Peyer's patch (tissue), 4 donors: ENCODE results near the gene SEMA4C. TPM values are rescaled to one million over a fixed set of nuclear protein-coding genes. Genes with fewer than 3 reads are reported as not detected.

ENCODE experiments used
- DNase-seq, 3 donors: peaks; one replicate each; pipeline ENCODE4 v3.0.0-alpha.2; 2017 to 2019
- H3K27ac ChIP-seq, 4 donors: fragments of 200-600 bp; sonication (generic); one replicate each; pipeline ENCODE4 v1.5.1; 2016 to 2019
- H3K27me3 ChIP-seq, 2 donors: fragments of 200-600 bp; sonication (generic); one replicate each; pipeline ENCODE4 v1.5.1; 2019
- H3K36me3 ChIP-seq, 3 donors: fragments of 200-600 bp; sonication (generic); one replicate each; pipeline ENCODE4 v1.5.1; 2016 to 2019
- H3K4me1 ChIP-seq, 4 donors: fragments of 200-600 bp; sonication (generic); one replicate each; pipeline ENCODE4 v1.5.1; 2016 to 2019
- H3K4me3 ChIP-seq, 4 donors: fragments of 200-600 bp; sonication (generic); 1 replicate in 3 of 4; 2 replicates in 1 of 4; pipeline ENCODE4 v1.5.1; 2016 to 2019; ENCODE audit warnings: mild to moderate bottlenecking in 1 of 4
- H3K9me3 ChIP-seq, 4 donors: fragments of 200-600 bp; sonication (generic); one replicate each; pipeline ENCODE4 v1.5.1; 2016 to 2019; ENCODE audit warnings: mild to moderate bottlenecking in 1 of 4
- POLR2A ChIP-seq, 2 donors: fragments of 450-650 bp; IDR thresholded peaks; one replicate each; pipeline ENCODE4 v1.5.1; 2017; ENCODE audit warnings: antibody characterized with exemption in 2 of 2, mild to moderate bottlenecking in 2 of 2, moderate library complexity in 2 of 2
- total RNA-seq, 4 donors: library from RNA; depleted of rRNA; stranded (reverse); fragments of >200 nt; gene quantifications; one replicate each; pipeline ENCODE4 v1.1.0, GENCODE V29; 2016
- TF ChIP-seq, protein P1 (sequence below), 6 experiments: fragments of 450-650 bp in 4 of 6; fragments of 200-600 bp in 2 of 6; sonication (generic) in 1 of 6; IDR thresholded peaks; one replicate each; pipeline ENCODE4 v1.5.1; 2017 to 2019; ENCODE audit warnings: antibody characterized with exemption in 6 of 6, mild to moderate bottlenecking in 3 of 6, moderate library complexity in 1 of 6

Gene SEMA4C
- total RNA-seq, 4 donors from 2014 or later, result 4.2 to 19.0 (median 13.9) TPM

DNA sequence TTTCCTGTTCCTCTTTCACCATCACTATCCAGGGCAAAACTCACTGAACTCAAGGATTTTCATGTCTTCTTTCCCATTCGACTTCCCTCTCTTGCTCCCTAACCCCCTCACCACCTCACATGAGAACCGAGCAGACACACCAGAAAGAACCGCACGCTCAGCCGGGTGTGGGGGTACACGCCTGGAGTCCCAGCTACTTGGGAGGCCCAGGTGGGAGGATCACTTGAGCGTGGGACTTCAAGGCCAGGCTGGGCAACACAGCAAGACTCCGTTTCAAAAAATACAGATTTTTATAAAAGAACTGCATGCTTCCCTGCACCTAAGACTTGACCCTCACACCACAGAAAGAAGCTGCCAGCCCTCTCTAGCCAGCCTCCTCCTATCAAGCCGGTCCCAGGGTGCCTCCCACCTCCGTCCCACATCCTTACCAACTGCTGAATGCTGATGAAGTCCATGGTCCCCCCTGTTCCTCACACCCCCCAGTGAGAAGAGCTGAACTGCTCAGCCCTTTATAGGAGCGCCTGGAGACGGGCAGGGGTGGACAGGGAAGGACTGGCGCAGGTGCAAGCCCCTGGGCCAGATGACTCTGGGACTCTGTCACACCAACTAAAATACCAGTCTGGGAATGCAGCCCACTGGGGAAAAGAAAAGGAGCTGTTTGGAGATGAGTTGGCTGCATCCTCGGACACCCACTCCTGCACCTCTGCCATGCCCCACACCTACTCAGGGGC, 26.2 kb downstream of the SEMA4C start, which contains the start of gene ANKRD23:
Gene ANKRD23 (minus strand): TSS at position 484 of the 731 bp plus-strand sequence. CDS start 29 bp downstream, at position 455.
- Histone ChIP-seq H3K4me3 (no peak within 1 kb of the TSS), H3K27me3 (no peaks in the 10 kb centered on the region), H3K4me1 (peaks cover 0 to 14% (median 6%) of the 10 kb centered on the region in 4 donors), H3K9me3 (no peaks in the 10 kb centered on the region), H3K27ac (no peak within 1 kb of the TSS), H3K36me3 (peaks cover 0 to 24% (median 0%) of the 10 kb centered on the region in 3 donors)
- DNase-seq, result no peak
- TF ChIP-seq, protein P1, sequence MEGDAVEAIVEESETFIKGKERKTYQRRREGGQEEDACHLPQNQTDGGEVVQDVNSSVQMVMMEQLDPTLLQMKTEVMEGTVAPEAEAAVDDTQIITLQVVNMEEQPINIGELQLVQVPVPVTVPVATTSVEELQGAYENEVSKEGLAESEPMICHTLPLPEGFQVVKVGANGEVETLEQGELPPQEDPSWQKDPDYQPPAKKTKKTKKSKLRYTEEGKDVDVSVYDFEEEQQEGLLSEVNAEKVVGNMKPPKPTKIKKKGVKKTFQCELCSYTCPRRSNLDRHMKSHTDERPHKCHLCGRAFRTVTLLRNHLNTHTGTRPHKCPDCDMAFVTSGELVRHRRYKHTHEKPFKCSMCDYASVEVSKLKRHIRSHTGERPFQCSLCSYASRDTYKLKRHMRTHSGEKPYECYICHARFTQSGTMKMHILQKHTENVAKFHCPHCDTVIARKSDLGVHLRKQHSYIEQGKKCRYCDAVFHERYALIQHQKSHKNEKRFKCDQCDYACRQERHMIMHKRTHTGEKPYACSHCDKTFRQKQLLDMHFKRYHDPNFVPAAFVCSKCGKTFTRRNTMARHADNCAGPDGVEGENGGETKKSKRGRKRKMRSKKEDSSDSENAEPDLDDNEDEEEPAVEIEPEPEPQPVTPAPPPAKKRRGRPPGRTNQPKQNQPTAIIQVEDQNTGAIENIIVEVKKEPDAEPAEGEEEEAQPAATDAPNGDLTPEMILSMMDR (IDR thresholded peaks at IDR 0.05), result no peak

DNA sequence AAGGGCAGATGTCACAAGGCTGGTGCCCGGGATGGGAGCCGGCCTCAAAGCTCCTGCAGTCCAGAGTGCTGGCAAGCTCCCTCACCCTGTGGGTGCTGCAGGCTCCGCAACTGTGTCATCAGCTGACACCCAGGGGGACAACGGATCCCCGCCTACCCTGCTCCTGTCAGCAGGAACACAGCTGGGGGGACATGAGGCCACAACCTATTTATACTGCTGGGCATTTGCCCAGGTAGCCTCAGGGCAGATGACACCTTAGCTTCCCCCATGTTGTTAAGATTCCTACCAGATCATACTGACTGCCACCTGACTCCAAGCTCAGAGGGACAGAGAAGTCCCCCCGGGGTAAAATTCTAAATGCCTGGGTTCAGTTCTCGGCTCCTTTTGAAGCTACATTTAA, 27.3 kb downstream of the SEMA4C start:
- H3K36me3 ChIP-seq, result peaks cover 0 to 22% (median 0%) of the 10 kb centered on the region in 3 donors
- no peaks in the 10 kb centered on the region for H3K27me3 ChIP-seq
- H3K4me1 ChIP-seq, result peaks cover 0 to 14% (median 6%) of the 10 kb centered on the region in 4 donors
- no peak for DNase-seq
- H3K9me3 ChIP-seq, result no peaks in the 10 kb centered on the region
- no peak overlapping the region for H3K4me3 ChIP-seq
- TF ChIP-seq, protein P1 (IDR thresholded peaks at IDR 0.05), result no peak
- TF ChIP-seq POLR2A (IDR thresholded peaks at IDR 0.05), result no peak
- no peak overlapping the region for H3K27ac ChIP-seq

DNA sequence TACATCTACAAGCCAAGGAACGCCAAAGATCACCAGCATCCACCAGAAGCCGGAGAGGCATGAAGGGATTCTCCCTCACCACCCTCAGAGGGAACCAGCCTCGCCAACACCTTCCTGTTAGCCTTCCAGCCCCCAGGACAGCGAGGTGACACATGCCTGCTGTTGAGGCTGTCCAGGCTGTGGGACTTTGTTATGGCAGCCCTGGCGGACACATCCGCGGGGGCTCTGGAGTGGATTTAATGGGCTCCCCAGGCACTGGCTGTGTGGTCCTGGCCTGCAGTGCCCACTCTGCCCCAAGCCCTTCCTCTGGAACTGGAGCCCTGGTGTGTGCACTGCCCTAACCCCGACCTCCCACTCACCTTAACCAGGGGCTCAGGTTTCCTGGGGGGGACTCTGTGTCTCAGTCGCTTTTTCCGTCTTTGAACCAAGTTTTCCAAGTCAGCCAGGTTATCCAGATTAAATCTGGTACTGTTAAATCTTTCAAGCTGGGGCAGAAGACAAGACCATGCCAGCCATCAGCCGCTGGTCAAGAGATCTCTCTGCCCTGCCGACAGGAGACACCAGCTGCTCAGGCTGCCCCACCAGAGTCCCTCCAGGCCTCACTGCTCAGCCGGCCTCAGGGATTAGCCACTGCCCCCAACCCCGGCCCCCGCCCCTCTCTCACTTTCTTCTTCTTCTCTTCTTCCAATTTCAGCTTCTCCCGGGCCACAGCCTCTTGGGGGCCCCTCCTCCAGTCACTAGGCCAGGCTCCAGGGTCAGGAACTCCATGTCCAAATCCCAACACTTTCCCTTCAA, 28.0 kb downstream of the SEMA4C start:
- peak in 1 of 3 donors; percentile 43 for DNase-seq
- no peak for TF ChIP-seq POLR2A (IDR thresholded peaks at IDR 0.05)
- TF ChIP-seq, protein P1 (IDR thresholded peaks at IDR 0.05), result no peak
- H3K9me3 ChIP-seq, result no peaks in the 10 kb centered on the region
- peaks cover 0 to 14% (median 6%) of the 10 kb centered on the region in 4 donors for H3K4me1 ChIP-seq
- H3K27ac ChIP-seq, result no peak overlapping the region
- no peak overlapping the region for H3K4me3 ChIP-seq
- no peaks in the 10 kb centered on the region for H3K27me3 ChIP-seq
- peaks cover 0 to 21% (median 0%) of the 10 kb centered on the region in 3 donors for H3K36me3 ChIP-seq

DNA sequence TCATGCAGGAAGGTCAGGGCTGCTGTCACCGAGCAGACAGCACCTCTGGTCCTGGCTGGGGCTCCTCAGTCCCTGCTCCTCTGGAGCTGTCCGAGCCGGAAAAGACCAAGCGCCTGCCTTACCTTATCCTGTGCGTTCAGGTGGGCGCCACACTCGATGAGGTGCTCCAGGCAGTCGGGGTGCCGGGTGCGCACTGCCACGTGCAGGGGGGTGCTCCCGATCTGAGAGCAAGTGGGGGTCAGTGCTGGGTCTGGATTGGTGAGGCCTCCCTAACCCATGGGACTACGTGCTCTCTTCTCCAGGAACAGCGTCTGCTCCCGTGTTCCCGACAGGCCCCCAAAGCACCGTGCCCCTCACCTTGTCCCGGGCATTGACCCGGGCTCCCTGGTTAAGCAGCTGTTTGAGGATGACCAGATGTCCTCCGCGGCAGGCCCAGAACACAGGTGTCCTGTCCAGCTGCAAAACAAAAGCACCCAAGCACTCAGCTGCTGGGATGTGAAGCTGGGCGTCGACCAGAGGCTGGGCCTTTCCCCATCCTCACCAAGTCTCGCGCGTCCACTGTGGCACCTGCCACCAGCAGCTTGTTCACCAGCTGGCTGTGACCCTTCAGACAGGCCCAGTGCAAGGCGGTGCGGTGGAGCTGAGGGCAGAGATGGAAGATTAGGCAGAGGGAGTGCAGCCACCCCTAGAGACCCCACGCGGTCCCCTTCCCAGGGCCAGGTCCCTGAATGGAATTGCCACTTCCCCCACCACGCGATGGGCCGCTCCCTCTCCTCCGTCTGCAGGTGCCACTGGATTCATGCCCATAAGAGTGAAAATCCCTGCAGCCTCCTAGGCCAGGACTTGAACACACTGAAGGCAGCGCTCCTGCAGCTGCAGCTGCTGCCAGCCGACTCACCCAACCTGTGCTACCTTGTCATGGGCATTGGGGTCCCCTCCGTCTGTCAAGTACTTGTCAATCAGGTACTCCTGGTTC, 29.7 kb downstream of the SEMA4C start:
- Histone ChIP-seq H3K27ac (peak overlapping the region in 1 of 4 donors; percentile 71), H3K4me3 (peak overlapping the region in 1 of 4 donors; percentile 41), H3K36me3 (peaks cover 0 to 24% (median 0%) of the 10 kb centered on the region in 3 donors), H3K27me3 (no peaks in the 10 kb centered on the region), H3K4me1 (peaks cover 0 to 14% (median 6%) of the 10 kb centered on the region in 4 donors), H3K9me3 (no peaks in the 10 kb centered on the region)
- no peak for DNase-seq
- TF ChIP-seq POLR2A (IDR thresholded peaks at IDR 0.05), result no peak

DNA sequence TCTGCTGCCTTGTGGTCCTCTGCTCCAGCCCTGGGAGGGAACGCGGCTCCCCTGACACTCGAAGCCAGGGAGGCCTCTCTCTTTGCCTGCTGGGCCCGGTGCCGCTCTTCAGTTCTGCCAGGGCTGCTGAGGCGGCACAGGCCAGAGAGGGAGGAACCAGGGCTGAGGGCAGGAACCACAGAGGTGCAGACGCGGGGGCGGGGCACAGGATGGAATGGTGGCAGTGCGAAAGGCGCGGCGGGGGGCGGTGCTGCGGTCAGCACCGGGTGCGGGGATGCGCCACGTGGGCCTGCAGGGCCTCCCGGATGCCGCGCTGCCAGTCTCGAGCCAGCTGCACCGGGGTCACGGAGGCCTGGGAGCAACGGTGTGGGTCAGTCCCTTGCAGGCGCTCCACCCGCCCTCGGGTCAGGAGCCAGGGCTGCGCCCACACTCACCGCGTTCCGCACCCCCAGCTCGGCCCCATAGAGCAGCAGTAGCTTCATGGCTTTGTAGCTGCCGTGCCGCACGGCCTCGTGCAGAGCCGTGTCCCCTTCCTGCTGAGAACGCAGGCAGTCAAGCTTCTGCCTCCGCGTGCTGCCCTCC, 30.5 kb downstream of the SEMA4C start:
- no peak for TF ChIP-seq POLR2A (IDR thresholded peaks at IDR 0.05)
- DNase-seq, result peak; percentile 63 to 97 (median 95)
- H3K4me3 ChIP-seq, result peak overlapping the region; percentile 13 to 41 (median 22)
- peaks cover 0 to 14% (median 6%) of the 10 kb centered on the region in 4 donors for H3K4me1 ChIP-seq
- peak overlapping the region in 2 of 4 donors; percentile 4 to 71 for H3K27ac ChIP-seq
- H3K27me3 ChIP-seq, result no peaks in the 10 kb centered on the region
- peaks cover 0 to 22% (median 0%) of the 10 kb centered on the region in 3 donors for H3K36me3 ChIP-seq
- no peaks in the 10 kb centered on the region for H3K9me3 ChIP-seq
